GM12878 (cell line): ENCODE results near the gene ZNF474. TPM values are rescaled to one million over a fixed set of nuclear protein-coding genes. Genes with fewer than 3 reads are reported as not detected.

ENCODE experiments used
- ATAC-seq: fragments of 200-7000 bp; cut with Tn5 transposase; 3 replicates; pipeline ENCODE4 v1.9.1; 2020; ENCODE audit warnings: mild to moderate bottlenecking, moderate library complexity
- BruUV-seq: library from RNA; stranded (reverse); fragments of 400-500 nt; replicated peaks from 2 replicates; lab custom pipeline; 2021; lab: Mats Ljungman, UMichigan
- CTCF ChIA-PET: fragments of 300-600 bp; sonication (Branson Sonifier 250); formaldehyde crosslinking; extraction: SDS; loops from one replicate; lab custom pipeline; 2021; ENCODE audit warnings: inconsistent platforms; lab: Yijun Ruan, JAX
- POLR2A ChIA-PET: fragments of 350-600 bp; formaldehyde crosslinking; extraction: SDS; loops from one replicate; lab custom pipeline; 2021; ENCODE audit warnings: inconsistent platforms; lab: Charles Lee
- RAD21 ChIA-PET: fragments of 300-600 bp; sonication (Branson Sonifier 250); formaldehyde crosslinking; loops from one replicate; lab custom pipeline; 2023; ENCODE audit warnings: antibody characterized with exemption; ENCODE audit not compliant: unreplicated experiment; lab: Charles Lee
- SMC1A ChIA-PET: fragments of 300-600 bp; sonication (Branson Sonifier 250); formaldehyde crosslinking; loops from one replicate; lab custom pipeline; 2023; ENCODE audit not compliant: unreplicated experiment, uncharacterized antibody; lab: Charles Lee
- DNase-seq: peaks from one replicate; pipeline ENCODE4 v3.0.0-alpha.2; 2011; ENCODE audit warnings: low read depth, low spot score
- FAIRE-seq: peaks from 3 replicates; lab custom pipeline; 2011; peaks lifted over from hg19 to GRCh38; lab: Jason Lieb, UNC
- H2AFZ ChIP-seq: 2 replicates; pipeline ENCODE4 v1.6.0; 2011; ENCODE audit warnings: low read depth, low read length, control low read depth; ENCODE audit not compliant: control insufficient read depth
- H3K27ac ChIP-seq: 2 replicates; pipeline ENCODE4 v1.5.1; 2011; ENCODE audit warnings: control low read depth; ENCODE audit not compliant: control insufficient read depth, insufficient read depth
- H3K27me3 ChIP-seq, 2 experiments: replicated peaks in 1 of 2; 2 replicates each; pipeline versions ENCODE4 v1.6.0 to v1.6.1; 2011; ENCODE audit warnings: low read length in 1 of 2; ENCODE audit not compliant: control insufficient read depth in 2 of 2, insufficient read depth in 2 of 2
- H3K36me3 ChIP-seq, 2 experiments: 2 replicates each; pipeline ENCODE4 v1.5.1; 2011; ENCODE audit warnings: low read length in 1 of 2; ENCODE audit not compliant: control insufficient read depth in 2 of 2, insufficient read depth in 2 of 2
- H3K4me1 ChIP-seq: 2 replicates; pipeline ENCODE4 v1.6.1; 2011; ENCODE audit warnings: mild to moderate bottlenecking, low read length, moderate library complexity, mixed read lengths; ENCODE audit not compliant: control insufficient read depth, insufficient read depth
- H3K4me2 ChIP-seq: 2 replicates; pipeline ENCODE4 v1.6.0; 2011; ENCODE audit warnings: control low read depth; ENCODE audit not compliant: control insufficient read depth, insufficient read depth
- H3K4me3 ChIP-seq: fragments of 200-600 bp; sonication (generic); 2 replicates; pipeline ENCODE4 v1.5.1; 2016
- H3K79me2 ChIP-seq: 2 replicates; pipeline ENCODE4 v1.6.0; 2011; ENCODE audit warnings: low read length; ENCODE audit not compliant: control insufficient read depth, insufficient read depth
- H3K9ac ChIP-seq: 2 replicates; pipeline ENCODE4 v1.8.0; 2011; ENCODE audit warnings: low read length, control low read depth, mixed read lengths; ENCODE audit not compliant: control insufficient read depth, insufficient read depth
- H3K9me3 ChIP-seq: replicated peaks from 3 replicates; pipeline ENCODE4 v1.5.1; 2011; ENCODE audit warnings: mild to moderate bottlenecking, low read length; ENCODE audit not compliant: control insufficient read depth, insufficient read depth
- H4K20me1 ChIP-seq: 2 replicates; pipeline ENCODE4 v1.6.0; 2011; ENCODE audit not compliant: control insufficient read depth, insufficient read depth
- ETV6 ChIP-seq, 2 experiments: fragments of 450-650 bp in 1 of 2; IDR thresholded peaks in 1 of 2; conservative IDR thresholded peaks in 1 of 2; 2 replicates each; pipeline ENCODE4 v1.6.1; 2014; ENCODE audit warnings: antibody characterized with exemption in 1 of 2, borderline replicate concordance in 1 of 2, low read depth in 1 of 2, mild to moderate bottlenecking in 1 of 2, moderate library complexity in 1 of 2
- POU2F2 ChIP-seq: IDR thresholded peaks from 3 replicates; pipeline ENCODE4 v1.6.1; 2011; ENCODE audit warnings: low read depth, mild to moderate bottlenecking, low read length, borderline replicate concordance
- RAD21 ChIP-seq: IDR thresholded peaks from 2 replicates; pipeline ENCODE4 v1.6.1; 2011; ENCODE audit warnings: mild to moderate bottlenecking, low read depth, low read length, moderate library complexity; ENCODE audit not compliant: insufficient read depth
- SMAD5 ChIP-seq: IDR thresholded peaks from 2 replicates; pipeline ENCODE4 v1.6.1; 2016; ENCODE audit warnings: antibody characterized with exemption, low read depth
- TCF7 ChIP-seq: IDR thresholded peaks from 2 replicates; pipeline ENCODE4 v1.6.1; 2014; ENCODE audit warnings: antibody characterized with exemption, borderline replicate concordance
- WGBS: methylation state at CpG from one replicate; pipeline ENCODE4 v1.1.6; 2016; ENCODE audit warnings: low lambda C conversion rate; ENCODE audit not compliant: insufficient replicate concordance, insufficient coverage; ENCODE audit errors: missing lambda C conversion rate; 5-methylcytosine and 5-hydroxymethylcytosine counted together
- in situ Hi-C: fragments of 300-500 bp; cut with MboI; formaldehyde crosslinking; loops from 9 replicates; pipeline ENCODE4 v1.14.3; 2018; ENCODE audit warnings: mixed read lengths
- intact Hi-C: fragments of 100-400 bp; cut with micrococcal nuclease; formaldehyde crosslinking; loops from one replicate; pipeline ENCODE4 v1.14.2; 2022; ENCODE audit not compliant: unreplicated experiment
- polyA plus RNA-seq, 11 experiments: library from polyadenylated mRNA; depleted of rRNA in 4 of 11; unstranded in 6 of 11; stranded (reverse) in 5 of 11; fragments of >200 nt; fragmentation: Nextera tagmentation in 4 of 11; fragmentation: Illumina TruSeq in 1 of 11; extraction: Ambion mirVana in 4 of 11; extraction: Trizol in 1 of 11; gene quantifications; 1 replicate in 1 of 11; 2 replicates in 10 of 11; pipeline versions ENCODE4 v1.2.1 to v1.2.3, GENCODE V29; 2011 to 2016; ENCODE audit warnings: inconsistent platforms in 2 of 11, missing spikeins in 2 of 11, low read depth in 1 of 11
- total RNA-seq, 4 experiments: library from RNA; depleted of rRNA in 3 of 4; stranded (reverse); fragments of >200 nt in 3 of 4; fragmentation: Illumina TruSeq in 1 of 4; extraction: Trizol in 1 of 4; gene quantifications; 2 replicates each; pipeline versions ENCODE4 v1.2.1 to v1.2.3, GENCODE V29; 2013 to 2021
- TF ChIP-seq, protein P1 (sequence below): fragments of 450-650 bp; IDR thresholded peaks from 2 replicates; pipeline ENCODE4 v1.6.1; 2016; ENCODE audit warnings: mild to moderate bottlenecking, moderate library complexity, borderline replicate concordance
- TF ChIP-seq, protein P2 (sequence below): fragments of 450-650 bp; IDR thresholded peaks from 2 replicates; pipeline ENCODE4 v1.6.1; 2017; ENCODE audit warnings: mild to moderate bottlenecking, moderate library complexity
- TF ChIP-seq, protein P3 (sequence below), 3 experiments: IDR thresholded peaks in 2 of 3; conservative IDR thresholded peaks in 1 of 3; 2 replicates each; pipeline ENCODE4 v1.5.1; 2011; ENCODE audit warnings: low read depth in 3 of 3, low read length in 3 of 3, mild to moderate bottlenecking in 3 of 3, control low read depth in 2 of 3, moderate library complexity in 2 of 3, inconsistent platforms in 1 of 3, mixed read lengths in 1 of 3; ENCODE audit not compliant: control insufficient read depth in 2 of 3, insufficient read depth in 1 of 3; ENCODE audit errors: extremely low read depth in 1 of 3

The ZNF474 gene
- total and polyA plus RNA-seq, 10 of the 15 experiments (the other 5 are each of a cell fraction or from before 2014, with no cell fraction given), result 0.06 to 0.97 (median 0.13) TPM; not detected in 3

DNA sequence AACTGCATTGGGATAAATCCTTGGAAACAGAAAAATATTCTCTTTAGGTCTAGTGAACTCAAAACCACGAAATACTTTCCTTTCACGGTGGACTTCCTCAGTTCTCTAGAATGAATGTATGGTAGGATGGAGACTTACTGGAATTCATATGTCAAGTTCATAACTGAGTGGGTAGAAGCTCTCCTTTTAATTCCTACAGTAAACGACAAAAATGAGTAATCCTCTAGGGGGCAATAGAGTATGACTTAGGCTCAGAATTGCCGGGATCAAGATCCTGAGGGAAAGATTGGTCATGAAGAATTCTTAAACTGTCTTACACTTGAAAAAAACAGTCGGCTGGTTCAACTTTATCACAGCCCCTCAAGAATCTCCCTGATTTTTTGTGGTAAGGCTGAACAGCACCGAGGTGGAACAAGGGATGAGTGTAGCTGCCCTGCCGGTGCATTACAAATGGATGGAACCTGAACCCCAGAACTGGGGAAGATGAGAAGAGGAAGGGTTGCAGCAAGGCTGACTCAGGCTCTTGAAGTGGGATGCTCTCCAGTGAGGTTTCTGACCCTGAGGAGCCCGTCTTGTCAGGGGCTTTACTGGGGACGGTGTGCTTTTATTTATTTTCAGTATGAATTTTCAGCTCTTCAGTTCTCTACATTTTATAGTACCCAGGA lies 37.3 kb upstream of the ZNF474 start:
- no peak overlapping the region for H3K4me2 ChIP-seq
- ChIA-PET POLR2A (no interaction called here), SMC1A (no interaction called here), CTCF (interaction anchor here (0.6 to 1.2 kb wide), 4 partner anchors 10 to 812 kb away, joined by 3 to 4 read pairs (median 4); no protein-coding TSS in a partner anchor), RAD21 (interaction anchor here (1.6 kb wide), 1 partner anchor 10 kb away, joined by 3 read pairs; no protein-coding TSS in a partner anchor)
- intact Hi-C loops (no loop called here), in situ Hi-C loops (no loop called here)
- 0 out of 4 replicates have a peak, but pooled peaks cover 0 to 2% of the 10 kb centered on the region in 2 experiments for H3K27me3 ChIP-seq
- no peak overlapping the region for H3K4me3 ChIP-seq
- FAIRE-seq (no peak), ATAC-seq (no peak), DNase-seq (no peak)
- H3K79me2 ChIP-seq, result no peaks in the 10 kb centered on the region
- no peak overlapping the region for H3K27ac ChIP-seq
- BruUV-seq, result no TSS peak
- no peak overlapping the region for H3K9ac ChIP-seq
- WGBS, result 37% methylated on average over 9 of the region's 9 CpGs
- H3K9me3 ChIP-seq, result no peaks in the 10 kb centered on the region
- no peaks in the 10 kb centered on the region for H3K4me1 ChIP-seq
- no peaks in the 10 kb centered on the region for H3K36me3 ChIP-seq
- H4K20me1 ChIP-seq, result no peaks in the 10 kb centered on the region
- H2AFZ ChIP-seq, result no peak overlapping the region
- TF ChIP-seq, protein P1, sequence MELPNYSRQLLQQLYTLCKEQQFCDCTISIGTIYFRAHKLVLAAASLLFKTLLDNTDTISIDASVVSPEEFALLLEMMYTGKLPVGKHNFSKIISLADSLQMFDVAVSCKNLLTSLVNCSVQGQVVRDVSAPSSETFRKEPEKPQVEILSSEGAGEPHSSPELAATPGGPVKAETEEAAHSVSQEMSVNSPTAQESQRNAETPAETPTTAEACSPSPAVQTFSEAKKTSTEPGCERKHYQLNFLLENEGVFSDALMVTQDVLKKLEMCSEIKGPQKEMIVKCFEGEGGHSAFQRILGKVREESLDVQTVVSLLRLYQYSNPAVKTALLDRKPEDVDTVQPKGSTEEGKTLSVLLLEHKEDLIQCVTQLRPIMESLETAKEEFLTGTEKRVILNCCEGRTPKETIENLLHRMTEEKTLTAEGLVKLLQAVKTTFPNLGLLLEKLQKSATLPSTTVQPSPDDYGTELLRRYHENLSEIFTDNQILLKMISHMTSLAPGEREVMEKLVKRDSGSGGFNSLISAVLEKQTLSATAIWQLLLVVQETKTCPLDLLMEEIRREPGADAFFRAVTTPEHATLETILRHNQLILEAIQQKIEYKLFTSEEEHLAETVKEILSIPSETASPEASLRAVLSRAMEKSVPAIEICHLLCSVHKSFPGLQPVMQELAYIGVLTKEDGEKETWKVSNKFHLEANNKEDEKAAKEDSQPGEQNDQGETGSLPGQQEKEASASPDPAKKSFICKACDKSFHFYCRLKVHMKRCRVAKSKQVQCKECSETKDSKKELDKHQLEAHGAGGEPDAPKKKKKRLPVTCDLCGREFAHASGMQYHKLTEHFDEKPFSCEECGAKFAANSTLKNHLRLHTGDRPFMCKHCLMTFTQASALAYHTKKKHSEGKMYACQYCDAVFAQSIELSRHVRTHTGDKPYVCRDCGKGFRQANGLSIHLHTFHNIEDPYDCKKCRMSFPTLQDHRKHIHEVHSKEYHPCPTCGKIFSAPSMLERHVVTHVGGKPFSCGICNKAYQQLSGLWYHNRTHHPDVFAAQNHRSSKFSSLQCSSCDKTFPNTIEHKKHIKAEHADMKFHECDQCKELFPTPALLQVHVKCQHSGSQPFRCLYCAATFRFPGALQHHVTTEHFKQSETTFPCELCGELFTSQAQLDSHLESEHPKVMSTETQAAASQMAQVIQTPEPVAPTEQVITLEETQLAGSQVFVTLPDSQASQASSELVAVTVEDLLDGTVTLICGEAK, result no peak
- TF ChIP-seq, protein P2, sequence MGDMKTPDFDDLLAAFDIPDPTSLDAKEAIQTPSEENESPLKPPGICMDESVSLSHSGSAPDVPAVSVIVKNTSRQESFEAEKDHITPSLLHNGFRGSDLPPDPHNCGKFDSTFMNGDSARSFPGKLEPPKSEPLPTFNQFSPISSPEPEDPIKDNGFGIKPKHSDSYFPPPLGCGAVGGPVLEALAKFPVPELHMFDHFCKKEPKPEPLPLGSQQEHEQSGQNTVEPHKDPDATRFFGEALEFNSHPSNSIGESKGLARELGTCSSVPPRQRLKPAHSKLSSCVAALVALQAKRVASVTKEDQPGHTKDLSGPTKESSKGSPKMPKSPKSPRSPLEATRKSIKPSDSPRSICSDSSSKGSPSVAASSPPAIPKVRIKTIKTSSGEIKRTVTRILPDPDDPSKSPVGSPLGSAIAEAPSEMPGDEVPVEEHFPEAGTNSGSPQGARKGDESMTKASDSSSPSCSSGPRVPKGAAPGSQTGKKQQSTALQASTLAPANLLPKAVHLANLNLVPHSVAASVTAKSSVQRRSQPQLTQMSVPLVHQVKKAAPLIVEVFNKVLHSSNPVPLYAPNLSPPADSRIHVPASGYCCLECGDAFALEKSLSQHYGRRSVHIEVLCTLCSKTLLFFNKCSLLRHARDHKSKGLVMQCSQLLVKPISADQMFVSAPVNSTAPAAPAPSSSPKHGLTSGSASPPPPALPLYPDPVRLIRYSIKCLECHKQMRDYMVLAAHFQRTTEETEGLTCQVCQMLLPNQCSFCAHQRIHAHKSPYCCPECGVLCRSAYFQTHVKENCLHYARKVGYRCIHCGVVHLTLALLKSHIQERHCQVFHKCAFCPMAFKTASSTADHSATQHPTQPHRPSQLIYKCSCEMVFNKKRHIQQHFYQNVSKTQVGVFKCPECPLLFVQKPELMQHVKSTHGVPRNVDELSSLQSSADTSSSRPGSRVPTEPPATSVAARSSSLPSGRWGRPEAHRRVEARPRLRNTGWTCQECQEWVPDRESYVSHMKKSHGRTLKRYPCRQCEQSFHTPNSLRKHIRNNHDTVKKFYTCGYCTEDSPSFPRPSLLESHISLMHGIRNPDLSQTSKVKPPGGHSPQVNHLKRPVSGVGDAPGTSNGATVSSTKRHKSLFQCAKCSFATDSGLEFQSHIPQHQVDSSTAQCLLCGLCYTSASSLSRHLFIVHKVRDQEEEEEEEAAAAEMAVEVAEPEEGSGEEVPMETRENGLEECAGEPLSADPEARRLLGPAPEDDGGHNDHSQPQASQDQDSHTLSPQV, result no peak
- peak; percentile 29 for TF ChIP-seq RAD21
- TF ChIP-seq TCF7, result no peak
- TF ChIP-seq SMAD5, result no peak
- TF ChIP-seq ETV6 (conservative IDR thresholded peaks at IDR 0.05 in 1 of 2, IDR thresholded peaks at IDR 0.05 in 1 of 2; ENCODE audit: borderline replicate concordance in 1 of 2, low read depth in 1 of 2), result no peak
- no peak for TF ChIP-seq POU2F2
- TF ChIP-seq, protein P3, sequence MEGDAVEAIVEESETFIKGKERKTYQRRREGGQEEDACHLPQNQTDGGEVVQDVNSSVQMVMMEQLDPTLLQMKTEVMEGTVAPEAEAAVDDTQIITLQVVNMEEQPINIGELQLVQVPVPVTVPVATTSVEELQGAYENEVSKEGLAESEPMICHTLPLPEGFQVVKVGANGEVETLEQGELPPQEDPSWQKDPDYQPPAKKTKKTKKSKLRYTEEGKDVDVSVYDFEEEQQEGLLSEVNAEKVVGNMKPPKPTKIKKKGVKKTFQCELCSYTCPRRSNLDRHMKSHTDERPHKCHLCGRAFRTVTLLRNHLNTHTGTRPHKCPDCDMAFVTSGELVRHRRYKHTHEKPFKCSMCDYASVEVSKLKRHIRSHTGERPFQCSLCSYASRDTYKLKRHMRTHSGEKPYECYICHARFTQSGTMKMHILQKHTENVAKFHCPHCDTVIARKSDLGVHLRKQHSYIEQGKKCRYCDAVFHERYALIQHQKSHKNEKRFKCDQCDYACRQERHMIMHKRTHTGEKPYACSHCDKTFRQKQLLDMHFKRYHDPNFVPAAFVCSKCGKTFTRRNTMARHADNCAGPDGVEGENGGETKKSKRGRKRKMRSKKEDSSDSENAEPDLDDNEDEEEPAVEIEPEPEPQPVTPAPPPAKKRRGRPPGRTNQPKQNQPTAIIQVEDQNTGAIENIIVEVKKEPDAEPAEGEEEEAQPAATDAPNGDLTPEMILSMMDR (IDR thresholded peaks at IDR 0.05 in 2 of 3, conservative IDR thresholded peaks at IDR 0.05 in 1 of 3; ENCODE audit: control insufficient read depth in 2 of 3, extremely low read depth in 1 of 3, insufficient read depth in 1 of 3, low read depth in 3 of 3, low read length in 3 of 3), result peak in 2 of 3 experiments; percentile 16 to 25; a peak in 3 of 6 replicates
